Nephron (organoid): ENCODE measurements around the gene NCL.

Source experiments
- H3K27ac Mint-ChIP-seq, 3 experiments: 2 replicates each; pipeline ENCODE4 v1.8.0; 2020; ENCODE audit warnings: mixed read lengths in 3 of 3, mild to moderate bottlenecking in 2 of 3, moderate library complexity in 1 of 3
- H3K27me3 Mint-ChIP-seq: 2 replicates; pipeline ENCODE4 v1.8.0; 2021; ENCODE audit warnings: low read depth, mild to moderate bottlenecking, moderate library complexity, mixed read lengths
- H3K36me3 Mint-ChIP-seq: 2 replicates; pipeline ENCODE4 v1.8.0; 2020; ENCODE audit warnings: low read depth, mixed read lengths
- H3K4me1 Mint-ChIP-seq: 2 replicates; pipeline ENCODE4 v1.8.0; 2020; ENCODE audit warnings: mixed read lengths
- H3K4me3 Mint-ChIP-seq, 3 experiments: 2 replicates each; pipeline ENCODE4 v1.8.0; 2020; ENCODE audit warnings: mild to moderate bottlenecking in 3 of 3, mixed read lengths in 3 of 3, moderate library complexity in 2 of 3
- H3K9me3 Mint-ChIP-seq: 2 replicates; pipeline ENCODE4 v1.8.0; 2020; ENCODE audit warnings: mixed read lengths
- TF ChIP-seq, protein P1 (sequence below), 3 experiments: fragments of 200-600 bp; sonication (generic); IDR thresholded peaks; one replicate each; pipeline ENCODE4 v1.5.0; 2021; ENCODE audit warnings: antibody characterized with exemption in 3 of 3; ENCODE audit not compliant: unreplicated experiment in 3 of 3

NCL gene

DNA sequence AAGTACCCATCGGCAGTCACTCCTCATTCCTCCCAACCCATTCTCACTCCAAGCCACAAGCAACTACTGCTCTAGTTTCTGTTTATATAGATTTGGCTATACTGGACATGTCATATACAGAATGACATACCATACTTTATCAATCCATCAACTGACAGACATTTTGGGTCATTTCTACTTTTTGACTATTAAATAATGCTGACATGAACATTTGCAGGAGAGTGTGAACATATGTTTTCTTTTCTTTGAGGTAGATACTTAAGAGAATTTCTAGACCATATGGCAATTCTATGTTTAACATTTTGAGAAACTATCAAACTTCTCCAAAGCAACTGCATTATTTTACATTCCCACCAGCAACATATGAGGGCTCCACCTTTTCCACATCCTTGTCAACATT lies 33.4 kb upstream of the NCL start:
- Mint-ChIP-seq H3K4me1 (no peaks in the 10 kb centered on the region), H3K27ac (no peak overlapping the region), H3K9me3 (no peaks in the 10 kb centered on the region), H3K36me3 (no peaks in the 10 kb centered on the region), H3K27me3 (no peaks in the 10 kb centered on the region), H3K4me3 (no peak overlapping the region)
- TF ChIP-seq, protein P1, sequence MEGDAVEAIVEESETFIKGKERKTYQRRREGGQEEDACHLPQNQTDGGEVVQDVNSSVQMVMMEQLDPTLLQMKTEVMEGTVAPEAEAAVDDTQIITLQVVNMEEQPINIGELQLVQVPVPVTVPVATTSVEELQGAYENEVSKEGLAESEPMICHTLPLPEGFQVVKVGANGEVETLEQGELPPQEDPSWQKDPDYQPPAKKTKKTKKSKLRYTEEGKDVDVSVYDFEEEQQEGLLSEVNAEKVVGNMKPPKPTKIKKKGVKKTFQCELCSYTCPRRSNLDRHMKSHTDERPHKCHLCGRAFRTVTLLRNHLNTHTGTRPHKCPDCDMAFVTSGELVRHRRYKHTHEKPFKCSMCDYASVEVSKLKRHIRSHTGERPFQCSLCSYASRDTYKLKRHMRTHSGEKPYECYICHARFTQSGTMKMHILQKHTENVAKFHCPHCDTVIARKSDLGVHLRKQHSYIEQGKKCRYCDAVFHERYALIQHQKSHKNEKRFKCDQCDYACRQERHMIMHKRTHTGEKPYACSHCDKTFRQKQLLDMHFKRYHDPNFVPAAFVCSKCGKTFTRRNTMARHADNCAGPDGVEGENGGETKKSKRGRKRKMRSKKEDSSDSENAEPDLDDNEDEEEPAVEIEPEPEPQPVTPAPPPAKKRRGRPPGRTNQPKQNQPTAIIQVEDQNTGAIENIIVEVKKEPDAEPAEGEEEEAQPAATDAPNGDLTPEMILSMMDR (IDR thresholded peaks at IDR 0.05; ENCODE audit: unreplicated experiment in 3 of 3): no peak

DNA sequence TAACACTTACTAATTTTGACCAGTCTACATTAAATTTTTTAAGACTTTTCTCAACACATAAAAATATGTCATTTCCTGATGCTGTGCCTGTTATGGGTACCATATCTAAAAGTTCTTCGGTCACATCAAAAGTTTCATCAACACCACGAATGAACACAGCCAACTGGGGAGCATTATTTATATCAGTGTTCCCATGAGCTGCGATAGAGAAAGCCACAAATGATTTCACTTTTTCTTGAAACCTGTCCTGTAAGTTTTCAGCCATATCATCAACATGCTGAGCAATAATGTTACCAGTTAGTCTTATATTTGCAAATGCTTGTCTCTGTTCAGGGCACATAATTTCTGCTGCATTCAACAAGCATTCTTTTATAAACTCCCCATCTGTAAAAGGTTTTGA lies 30.4 kb upstream of the NCL start:
- Mint-ChIP-seq H3K4me1 (no peaks in the 10 kb centered on the region), H3K27me3 (no peaks in the 10 kb centered on the region), H3K36me3 (peaks cover 2% of the 10 kb centered on the region), H3K27ac (no peak overlapping the region), H3K9me3 (no peaks in the 10 kb centered on the region), H3K4me3 (no peak overlapping the region)
- TF ChIP-seq, protein P1 (IDR thresholded peaks at IDR 0.05; ENCODE audit: unreplicated experiment in 3 of 3): no peak

DNA sequence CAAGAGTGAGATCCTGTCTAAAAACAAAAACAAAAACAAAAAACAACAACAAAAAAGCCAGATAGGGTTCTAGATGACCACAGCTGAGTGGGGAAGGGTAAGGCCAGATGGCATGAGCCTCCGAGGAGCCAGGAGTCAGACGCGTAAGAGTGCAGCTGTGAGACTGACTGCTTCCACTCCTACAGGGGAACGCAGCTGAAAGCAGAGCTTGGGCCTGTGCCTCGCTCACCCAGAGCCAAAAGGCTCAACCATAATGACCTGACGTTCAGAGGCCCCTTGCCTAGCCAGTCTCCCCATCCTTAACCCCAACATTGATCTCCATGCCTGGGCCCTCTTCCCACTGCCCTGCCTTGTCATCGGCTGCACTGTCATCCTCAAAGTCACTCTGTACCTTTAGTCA lies 26.5 kb upstream of the NCL start:
- H3K27me3 Mint-ChIP-seq: no peaks in the 10 kb centered on the region
- H3K4me1 Mint-ChIP-seq: no peaks in the 10 kb centered on the region
- TF ChIP-seq, protein P1 (IDR thresholded peaks at IDR 0.05; ENCODE audit: unreplicated experiment in 3 of 3): no peak
- peaks cover 8% of the 10 kb centered on the region for H3K36me3 Mint-ChIP-seq
- H3K4me3 Mint-ChIP-seq: no peak overlapping the region
- H3K9me3 Mint-ChIP-seq: peaks cover 3% of the 10 kb centered on the region
- no peak overlapping the region for H3K27ac Mint-ChIP-seq

DNA sequence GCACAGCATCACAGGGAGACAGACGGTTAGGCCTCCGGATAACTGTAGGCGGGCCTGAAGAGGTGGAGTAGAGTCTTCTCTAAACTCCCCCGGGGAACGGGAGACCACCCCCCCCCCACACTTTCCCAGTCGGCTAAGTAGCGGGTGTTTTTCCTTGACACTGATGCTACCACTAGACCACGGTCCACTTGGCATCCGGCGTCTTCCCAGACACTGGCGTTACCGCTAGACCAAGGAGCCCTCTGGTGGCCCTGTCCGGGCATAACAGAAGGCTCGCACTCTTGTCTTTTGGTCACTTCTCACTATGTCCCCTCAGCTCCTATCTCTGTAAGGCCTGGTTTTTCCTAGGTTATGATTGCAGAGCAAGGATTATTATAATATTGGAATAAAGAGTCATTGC lies 25.7 kb upstream of the NCL start:
- H3K4me1 Mint-ChIP-seq: no peaks in the 10 kb centered on the region
- H3K36me3 Mint-ChIP-seq: peaks cover 8% of the 10 kb centered on the region
- no peaks in the 10 kb centered on the region for H3K27me3 Mint-ChIP-seq
- H3K4me3 Mint-ChIP-seq: no peak overlapping the region
- H3K9me3 Mint-ChIP-seq: peaks cover 3% of the 10 kb centered on the region
- TF ChIP-seq, protein P1 (IDR thresholded peaks at IDR 0.05; ENCODE audit: unreplicated experiment in 3 of 3): peak in 1 of 3 experiments; percentile 13
- no peak overlapping the region for H3K27ac Mint-ChIP-seq

DNA sequence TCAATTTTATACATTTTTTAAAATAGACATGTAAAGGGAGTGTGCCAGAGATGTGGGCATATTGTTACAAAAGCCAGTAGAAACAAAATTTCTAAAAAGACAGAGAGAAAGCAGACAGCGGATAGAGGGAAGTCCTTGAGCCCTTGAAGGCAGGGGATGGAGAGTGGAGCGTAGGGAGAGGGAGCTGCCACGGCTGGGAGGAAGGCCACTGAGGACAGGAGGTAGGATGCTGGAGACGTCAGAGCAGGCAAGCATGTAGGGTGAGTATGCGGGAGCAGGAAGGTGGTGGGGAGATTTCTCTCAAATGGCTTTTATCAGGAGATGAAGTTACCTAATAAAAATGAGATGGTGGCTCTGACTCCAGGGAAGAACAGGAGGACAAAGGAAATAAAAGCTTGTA lies 24.0 kb upstream of the NCL start:
- H3K4me3 Mint-ChIP-seq: no peak overlapping the region
- no peaks in the 10 kb centered on the region for H3K4me1 Mint-ChIP-seq
- H3K27me3 Mint-ChIP-seq: no peaks in the 10 kb centered on the region
- H3K9me3 Mint-ChIP-seq: peaks cover 3% of the 10 kb centered on the region
- no peak overlapping the region for H3K27ac Mint-ChIP-seq
- peaks cover 8% of the 10 kb centered on the region for H3K36me3 Mint-ChIP-seq
- TF ChIP-seq, protein P1 (IDR thresholded peaks at IDR 0.05; ENCODE audit: unreplicated experiment in 3 of 3): no peak

DNA sequence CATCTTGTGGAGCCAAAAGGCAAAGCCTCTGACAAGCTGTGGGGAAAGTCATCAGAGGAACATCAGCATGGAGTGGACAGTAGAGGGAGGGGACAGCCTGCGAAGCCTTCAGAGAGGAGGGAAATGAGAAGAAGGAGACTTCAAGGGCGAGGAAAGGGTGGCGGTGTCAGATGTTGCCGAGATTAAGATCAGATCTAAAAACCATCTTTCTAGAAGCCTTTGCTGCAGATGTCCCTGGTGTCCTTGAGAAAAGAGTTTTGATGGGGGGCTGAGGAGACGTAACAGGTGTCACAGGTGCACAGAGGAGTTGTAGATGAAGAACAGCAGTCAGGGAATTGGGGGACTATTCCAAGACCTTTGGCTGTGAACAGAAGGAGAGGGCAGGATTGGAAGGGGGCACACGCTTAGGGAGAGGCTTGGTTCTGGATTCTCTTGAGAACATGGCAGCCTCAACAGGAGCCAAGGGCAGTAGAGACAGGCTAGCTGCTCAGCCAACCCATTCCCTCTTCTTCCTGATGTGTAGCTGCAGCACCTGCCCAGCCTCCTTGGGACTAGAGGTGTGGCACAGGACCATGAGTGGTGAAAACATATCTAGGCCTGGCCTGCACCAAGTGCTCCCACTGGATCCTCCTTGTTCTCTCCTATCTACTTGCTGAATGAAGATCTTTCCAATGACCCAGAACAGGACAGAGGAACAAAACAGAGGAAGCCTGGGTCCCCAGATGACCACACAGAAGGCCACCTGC lies 22.7 kb upstream of the NCL start:
- Mint-ChIP-seq H3K27me3 (no peaks in the 10 kb centered on the region), H3K4me1 (no peaks in the 10 kb centered on the region)

More for the DNA sequence above, 22.7 kb upstream of the NCL start:
- Mint-ChIP-seq H3K27ac (no peak overlapping the region), H3K4me3 (no peak overlapping the region), H3K9me3 (peaks cover 3% of the 10 kb centered on the region), H3K36me3 (peaks cover 8% of the 10 kb centered on the region)
- TF ChIP-seq, protein P1 (IDR thresholded peaks at IDR 0.05; ENCODE audit: unreplicated experiment in 3 of 3): no peak
